Hindlimb muscle (tissue), 1 donor: ENCODE results near the gene ANKRD13D. TPM values are rescaled to one million over a fixed set of nuclear protein-coding genes. Genes with fewer than 3 reads are reported as not detected.
A peak's percentile ranks its signal among the peaks of the same experiment; 100 is the strongest.
"Not testable (repeated sequence)": the region's sequence is repeated elsewhere in the genome, so short reads cannot be mapped to it uniquely, and the experiment has no call there.

Experiments
- DNase-seq: peaks from one replicate; pipeline ENCODE4 v3.0.0-alpha.2; 2013
- polyA plus RNA-seq: library from polyadenylated mRNA; unstranded; fragments of 120-200 nt; gene quantifications from one replicate; pipeline ENCODE4 v1.2.1, GENCODE V29; 2013; ENCODE audit not compliant: insufficient read length

Gene ANKRD13D
- polyA plus RNA-seq, 1 donor = 34.4 TPM

DNA sequence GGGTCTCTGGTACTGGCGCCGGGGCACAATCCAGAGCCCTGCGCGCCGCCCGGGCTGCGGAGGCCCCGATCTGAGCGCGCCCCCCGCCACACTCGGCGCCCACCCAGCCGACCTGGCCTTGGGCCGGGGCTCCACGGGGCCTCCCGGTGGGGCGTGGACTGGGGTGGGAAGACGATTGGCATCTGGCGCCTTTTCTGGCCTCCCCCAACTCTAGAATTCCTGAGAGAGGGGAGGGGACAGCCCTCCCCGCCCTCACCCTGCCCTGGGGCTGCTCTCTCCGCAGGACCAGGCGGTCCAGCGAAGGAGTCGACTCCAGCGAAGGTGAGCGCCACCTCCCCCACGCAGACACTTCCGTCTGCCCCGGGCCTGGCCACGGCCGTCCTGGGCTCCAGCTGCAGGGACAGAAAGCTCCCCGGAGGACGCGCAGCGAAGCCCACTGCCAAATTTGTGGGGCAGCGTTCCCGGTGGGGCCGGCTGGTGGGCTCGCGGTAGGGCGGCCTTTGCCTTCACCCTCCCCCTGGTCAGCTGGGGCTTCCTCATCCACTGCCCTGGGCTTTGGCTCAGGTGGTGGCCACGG is 14.8 kb downstream of the ANKRD13D start:
- no peak for DNase-seq

DNA sequence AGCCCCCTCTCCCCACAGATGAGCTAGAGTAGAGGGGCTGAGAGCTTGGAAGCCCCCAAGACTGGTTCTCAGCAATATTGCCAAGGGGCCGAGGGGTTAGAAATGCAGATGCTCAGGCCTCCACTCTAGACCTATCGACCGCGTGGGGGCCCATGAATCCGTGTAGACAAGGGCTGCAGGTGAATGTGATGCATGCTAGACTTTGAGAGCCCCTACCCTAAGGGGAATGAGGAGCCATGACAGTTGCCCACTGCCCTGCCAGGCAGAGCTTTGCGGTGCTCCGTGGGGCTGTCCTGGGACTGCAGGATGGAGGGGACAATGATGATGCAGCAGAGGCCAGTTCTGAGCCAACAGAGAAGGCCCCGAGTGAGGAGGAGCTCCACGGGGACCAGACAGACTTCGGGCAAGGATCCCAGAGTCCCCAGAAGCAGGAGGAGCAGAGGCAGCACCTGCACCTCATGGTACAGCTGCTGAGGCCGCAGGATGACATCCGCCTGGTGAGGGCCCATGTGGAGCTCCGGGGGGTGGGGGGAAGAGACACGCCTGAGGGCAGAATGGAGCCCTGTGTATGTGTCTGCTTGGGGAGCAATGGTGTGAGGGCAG is 15.5 kb downstream of the ANKRD13D start:
- DNase-seq = no peak

DNA sequence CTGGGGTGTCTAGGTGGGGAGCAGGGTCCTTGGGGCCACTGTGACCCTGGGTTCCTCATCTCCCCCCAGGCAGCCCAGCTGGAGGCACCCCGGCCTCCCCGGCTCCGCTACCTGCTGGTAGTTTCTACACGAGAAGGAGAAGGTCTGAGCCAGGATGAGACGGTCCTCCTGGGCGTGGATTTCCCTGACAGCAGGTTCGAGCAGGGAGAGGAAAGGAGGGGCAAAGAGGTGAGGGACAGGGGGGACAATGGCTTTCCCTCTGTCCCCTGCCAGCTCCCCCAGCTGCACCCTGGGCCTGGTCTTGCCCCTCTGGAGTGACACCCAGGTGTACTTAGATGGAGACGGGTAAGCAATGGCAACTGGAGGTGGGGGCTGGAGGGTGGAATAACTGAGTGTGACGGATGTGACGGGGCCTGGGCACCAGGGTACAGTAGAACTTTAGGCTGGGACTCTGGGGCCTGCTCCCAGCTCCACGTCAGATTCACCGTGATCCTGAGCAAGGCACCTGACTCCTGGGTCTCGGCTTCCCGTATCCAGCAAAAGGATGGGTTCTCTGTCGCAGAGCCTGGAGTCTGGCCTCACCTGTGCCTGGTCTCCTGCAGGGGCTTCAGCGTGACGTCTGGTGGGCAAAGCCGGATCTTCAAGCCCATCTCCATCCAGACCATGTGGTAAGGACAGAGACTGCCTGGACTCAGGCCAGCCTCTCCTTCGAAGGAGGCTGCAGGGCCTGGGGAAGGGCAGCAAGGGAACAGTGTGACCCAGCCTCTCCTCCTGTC is 17.9 kb downstream of the ANKRD13D start:
- no peak for DNase-seq

DNA sequence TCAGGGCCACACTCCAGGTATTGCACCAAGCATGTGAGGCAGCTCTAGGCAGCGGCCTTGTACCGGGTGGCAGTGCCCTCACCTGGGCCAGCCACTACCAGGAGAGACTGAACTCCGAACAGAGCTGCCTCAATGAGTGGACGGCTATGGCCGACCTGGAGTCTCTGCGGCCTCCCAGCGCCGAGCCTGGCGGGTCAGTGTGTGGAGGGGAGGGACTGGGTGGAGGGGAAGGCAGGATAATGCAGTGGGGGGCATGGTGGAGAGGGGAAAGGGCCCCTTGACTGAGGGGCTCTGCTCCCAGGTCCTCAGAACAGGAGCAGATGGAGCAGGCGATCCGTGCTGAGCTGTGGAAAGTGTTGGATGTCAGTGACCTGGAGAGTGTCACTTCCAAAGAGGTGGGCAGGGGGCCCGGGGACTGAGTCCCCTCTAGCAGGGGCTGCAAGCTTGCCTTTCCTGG is 18.5 kb downstream of the ANKRD13D start:
- DNase-seq = no peak

DNA sequence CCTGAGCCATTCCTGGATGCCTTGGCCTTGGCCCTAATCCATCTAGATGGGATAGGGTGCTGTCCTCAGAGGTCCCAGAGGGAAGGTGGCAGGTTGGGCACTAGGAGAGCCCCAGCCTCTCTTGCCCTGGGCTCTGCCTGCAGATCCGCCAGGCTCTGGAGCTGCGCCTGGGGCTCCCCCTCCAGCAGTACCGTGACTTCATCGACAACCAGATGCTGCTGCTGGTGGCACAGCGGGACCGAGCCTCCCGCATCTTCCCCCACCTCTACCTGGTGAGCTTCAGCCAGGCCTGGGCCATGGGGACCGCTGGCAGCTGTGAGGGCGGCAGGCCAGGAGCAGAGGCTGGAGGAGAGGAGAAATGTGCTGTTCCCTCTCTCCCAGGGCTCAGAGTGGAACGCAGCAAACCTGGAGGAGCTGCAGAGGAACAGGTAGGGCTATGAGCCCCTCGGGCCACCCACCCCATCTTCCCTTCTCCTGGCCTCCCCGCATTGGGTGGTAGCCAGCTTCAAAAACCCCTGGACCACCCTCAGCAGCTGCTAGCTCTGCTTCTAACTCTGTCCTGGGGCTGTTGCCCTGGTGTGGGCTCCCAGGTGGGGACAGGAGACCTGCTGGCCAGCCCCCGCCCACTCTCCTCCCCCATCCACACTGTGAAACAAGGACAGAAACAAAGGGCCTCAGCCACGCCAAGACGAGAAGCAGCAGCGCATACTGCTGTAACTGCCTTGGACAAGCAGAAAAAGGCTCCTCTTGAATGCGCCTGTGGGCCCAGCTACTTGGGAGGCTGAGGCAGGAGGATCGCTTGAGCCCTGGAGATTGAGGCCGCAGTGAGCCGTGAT is 19.1 kb downstream of the ANKRD13D start:
- DNase-seq = no peak

DNA sequence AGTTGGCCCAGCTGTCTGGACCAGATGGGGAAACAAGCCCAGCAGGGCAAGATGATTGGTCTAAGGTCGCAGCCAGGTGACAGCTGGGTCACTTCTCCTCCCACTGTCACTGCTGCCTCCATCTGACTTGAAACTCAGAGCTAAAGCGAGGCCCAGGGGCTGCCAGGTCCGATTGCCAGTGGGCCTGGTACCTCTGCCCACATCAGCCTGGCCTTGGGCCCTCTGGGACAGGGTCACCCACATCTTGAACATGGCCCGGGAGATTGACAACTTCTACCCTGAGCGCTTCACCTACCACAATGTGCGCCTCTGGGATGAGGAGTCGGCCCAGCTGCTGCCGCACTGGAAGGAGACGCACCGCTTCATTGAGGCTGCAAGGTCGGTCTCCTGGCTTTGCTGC is 20.1 kb downstream of the ANKRD13D start:
- no peak for DNase-seq

DNA sequence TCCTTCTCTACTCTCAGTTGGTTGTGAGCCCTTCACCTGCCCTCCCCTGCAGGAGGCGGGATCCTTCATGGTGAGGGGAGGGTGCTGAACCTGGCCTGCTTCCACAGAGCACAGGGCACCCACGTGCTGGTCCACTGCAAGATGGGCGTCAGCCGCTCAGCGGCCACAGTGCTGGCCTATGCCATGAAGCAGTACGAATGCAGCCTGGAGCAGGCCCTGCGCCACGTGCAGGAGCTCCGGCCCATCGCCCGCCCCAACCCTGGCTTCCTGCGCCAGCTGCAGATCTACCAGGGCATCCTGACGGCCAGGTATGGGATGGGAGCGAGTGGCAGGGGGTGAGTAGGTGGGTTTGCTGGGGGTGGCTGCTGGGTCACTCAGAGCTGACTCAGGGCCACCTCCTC is 20.6 kb downstream of the ANKRD13D start:
- no peak for DNase-seq

DNA sequence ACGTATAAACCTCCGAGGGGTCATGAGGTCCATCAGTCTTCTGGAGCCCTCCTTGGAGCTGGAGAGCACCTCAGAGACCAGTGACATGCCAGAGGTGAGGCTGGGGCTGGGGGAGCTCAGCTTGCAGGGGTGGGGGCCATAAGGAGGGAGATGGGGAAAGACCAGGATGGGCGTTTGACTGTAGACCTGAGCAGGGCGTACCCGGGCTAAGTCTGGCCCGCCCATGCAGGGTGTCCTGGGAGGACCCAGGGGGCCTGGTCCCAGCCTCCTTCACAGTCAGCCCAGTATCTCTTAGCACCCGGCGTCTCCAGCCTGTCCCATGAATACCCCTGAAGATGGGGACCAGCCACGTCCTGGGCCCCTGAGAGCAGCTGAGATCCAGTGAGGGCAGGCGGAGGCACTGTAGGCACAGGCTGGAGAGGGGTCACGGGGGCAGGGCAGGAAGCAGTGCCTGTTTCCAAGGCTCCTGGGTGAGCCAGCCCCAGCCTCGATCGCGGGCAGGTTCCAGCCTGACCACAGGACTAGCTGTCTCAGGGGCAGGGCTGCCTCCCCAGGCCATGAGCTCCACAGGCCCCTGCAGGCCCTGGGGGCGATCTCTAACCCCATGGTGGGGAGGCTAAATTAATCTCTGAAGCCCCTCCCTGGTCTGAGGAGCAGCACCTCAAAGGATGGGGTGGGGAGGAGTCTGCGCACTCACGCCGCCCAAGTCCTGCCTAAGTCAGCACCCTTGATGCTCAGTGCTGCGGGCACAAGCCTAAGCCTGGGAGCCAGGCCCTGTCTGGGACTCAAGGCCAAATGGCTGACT is 21.3 kb downstream of the ANKRD13D start:
- DNase-seq = no peak

DNA sequence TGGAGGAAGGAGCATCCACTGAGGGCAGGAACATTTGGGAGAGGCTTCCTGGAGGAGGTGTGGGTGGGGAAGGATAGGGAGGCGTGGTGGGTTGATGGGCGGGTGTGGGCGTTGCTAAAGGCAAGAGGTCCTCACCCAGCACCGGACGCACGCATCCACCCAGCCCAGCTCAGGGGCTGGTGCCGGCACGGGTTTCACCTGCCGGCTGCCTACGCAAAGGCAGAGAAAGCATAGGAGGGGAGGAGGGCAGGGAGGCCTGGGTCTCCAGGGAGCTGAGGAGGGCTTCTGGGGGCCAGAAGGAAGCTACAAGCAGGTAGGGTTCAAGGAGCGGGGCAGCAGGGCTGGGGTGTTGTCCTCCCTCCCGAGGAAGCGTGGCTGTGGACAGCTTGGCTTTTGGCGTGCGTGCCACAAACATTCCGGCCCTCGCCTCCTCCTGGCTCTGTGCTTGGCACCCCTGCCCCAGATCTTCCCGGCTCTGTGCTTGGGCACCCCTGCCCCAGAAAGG is 22.0 kb downstream of the ANKRD13D start:
- no peak for DNase-seq

DNA sequence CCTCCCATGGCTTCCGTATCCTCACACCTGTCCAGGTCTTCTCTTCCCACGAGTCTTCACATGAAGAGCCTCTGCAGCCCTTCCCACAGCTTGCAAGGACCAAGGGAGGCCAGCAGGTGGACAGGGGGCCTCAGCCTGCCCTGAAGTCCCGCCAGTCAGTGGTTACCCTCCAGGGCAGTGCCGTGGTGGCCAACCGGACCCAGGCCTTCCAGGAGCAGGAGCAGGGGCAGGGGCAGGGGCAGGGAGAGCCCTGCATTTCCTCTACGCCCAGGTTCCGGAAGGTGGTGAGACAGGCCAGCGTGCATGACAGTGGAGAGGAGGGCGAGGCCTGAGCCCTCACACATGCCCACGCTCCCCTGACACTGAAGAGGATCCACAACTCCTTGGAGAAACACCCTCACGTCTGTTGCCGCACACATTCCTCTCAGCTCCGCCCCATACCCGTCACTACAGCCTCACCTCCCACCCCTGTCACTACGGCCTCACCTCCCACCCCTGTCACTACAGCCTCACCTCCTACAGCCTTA is 22.5 kb downstream of the ANKRD13D start:
- DNase-seq = no peak

DNA sequence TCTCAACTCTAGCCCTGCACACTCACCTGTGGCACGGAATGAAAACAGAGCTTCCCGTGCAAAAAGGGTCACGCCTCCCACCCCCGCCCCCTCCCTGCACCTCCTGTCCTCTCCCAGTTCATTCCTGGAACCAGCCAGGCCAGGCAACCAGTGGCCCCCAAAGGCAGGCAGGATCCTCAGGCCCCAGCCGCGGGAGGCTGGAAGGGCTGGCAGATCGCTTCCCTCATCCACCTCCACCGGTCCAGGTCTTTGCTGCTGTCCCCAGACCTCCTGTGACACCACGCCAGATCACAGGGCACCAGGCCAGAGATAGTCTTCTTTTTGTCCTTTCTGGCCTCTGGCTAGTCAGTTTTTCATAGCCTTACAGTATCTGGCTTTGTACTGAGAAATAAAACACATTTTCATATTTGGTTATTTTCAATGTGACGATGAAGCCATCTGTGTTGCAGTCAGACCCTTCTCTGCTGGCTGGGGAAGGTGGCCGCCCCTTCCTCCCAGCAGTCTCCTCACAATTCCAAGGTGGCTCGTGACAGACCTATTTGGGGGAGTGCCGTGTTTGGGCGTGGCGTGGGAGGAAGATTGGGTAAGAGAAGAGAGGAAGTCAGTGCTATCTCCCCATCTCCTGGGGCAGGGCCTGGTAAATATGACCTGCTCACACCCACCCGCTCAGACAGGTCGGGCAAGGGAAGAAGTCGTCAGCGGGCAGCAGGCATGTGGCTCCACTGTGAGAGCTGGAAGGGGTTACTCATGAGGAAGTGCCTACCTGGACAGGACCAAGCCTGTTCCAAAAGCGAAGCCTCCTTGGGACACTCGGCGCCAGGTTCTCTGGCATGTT is 23.3 kb downstream of the ANKRD13D start:
- no peak for DNase-seq

DNA sequence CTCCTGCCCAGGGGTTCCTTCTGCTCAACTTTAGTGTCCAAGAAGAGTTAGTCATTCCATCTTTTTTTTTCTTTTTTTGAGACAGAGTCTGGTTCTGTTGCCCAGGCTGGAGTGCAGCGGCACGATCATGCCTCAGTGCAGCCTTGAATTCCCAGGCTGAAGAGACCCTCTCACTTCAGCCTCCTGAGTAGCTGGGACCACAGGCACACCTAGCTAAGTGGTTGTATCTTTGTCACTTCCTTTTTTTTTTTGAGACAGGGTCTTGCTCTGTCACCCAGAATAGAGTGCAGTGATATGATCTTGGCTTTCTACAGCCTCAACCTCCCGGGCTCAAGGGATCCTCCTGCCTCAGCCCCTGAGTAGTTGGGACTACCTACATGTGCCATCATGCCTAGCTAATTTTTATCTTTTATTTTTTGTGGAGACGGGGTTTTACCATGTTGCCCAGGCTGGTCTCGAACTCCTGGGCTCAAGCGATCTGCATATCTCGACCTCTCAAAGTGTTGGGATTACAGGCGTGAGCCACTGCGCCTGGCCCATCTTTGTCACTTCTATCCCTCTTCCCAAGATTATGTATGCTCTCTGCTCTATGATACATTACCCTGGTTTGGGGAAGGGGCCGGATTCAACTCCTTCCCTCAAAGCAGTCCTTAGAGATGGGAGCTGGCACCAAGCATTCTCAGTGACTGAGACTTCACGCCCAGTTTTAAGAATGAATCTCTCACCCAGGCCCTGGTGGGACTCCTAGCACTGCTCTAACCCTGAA is 24.2 kb downstream of the ANKRD13D start:
- DNase-seq = no peak

DNA sequence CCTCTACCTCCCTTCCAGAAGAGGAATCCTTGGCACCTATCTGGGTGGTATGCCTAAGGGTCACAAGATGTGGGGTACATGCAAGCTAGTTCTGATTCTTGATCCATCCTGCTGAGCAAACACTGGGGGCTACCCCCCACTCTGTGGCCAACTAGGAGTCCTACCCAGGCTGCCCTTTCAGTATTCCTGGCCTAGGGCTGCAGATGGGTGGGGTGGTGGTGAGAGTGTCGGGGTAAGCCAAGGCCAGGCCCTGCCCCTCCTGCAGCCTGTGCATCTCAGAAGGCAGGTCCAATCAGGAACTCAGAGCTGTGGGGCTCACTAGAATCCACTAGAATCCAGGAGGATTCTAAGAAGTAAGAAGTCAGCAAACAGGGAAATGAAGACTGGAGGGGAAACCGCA is 25.1 kb downstream of the ANKRD13D start:
- DNase-seq = no peak

DNA sequence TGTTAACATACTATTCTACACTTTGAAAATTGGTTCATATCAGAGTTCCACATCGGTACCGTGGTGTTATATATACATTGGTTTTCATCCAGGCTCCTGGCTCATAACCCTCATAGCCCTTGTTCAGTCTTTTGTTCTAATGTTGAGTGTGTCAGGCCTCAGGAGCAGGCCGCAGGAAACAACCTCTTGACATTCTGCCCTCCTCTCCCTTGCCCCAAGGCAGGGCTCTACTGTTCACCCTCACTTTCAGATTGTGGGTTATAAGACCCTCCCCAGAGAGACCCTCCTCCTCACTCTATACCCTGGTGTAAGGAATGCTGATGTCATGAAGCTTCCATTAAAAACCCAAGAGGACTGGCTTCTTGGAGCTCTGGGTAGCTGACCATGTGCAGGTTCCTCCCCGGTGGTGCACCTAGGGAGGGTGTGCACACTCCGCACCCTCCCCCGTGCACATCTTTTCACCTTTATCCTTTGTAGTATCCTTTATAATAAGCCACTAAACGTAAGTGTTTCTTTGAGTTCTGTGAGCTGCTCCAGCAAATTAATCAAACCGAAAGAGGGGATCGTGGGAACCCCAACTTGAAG is 26.3 kb downstream of the ANKRD13D start:
- DNase-seq = no peak

DNA sequence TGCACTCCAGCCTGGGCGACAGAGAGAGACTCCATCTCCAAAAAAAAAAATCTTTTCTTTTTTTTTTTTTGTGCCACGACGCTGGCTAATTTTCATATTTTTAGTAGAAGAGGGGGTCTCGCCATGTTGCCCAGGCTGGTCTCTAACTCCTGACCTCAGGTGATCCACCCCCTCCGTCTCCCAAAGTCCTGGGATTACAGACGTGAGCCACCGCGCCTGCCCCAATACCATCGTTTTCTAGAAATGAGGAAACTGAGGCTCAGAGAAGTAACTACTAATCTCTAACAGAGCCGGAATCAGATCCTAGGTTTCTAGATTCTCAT is 27.7 kb downstream of the ANKRD13D start:
- DNase-seq = no peak

DNA sequence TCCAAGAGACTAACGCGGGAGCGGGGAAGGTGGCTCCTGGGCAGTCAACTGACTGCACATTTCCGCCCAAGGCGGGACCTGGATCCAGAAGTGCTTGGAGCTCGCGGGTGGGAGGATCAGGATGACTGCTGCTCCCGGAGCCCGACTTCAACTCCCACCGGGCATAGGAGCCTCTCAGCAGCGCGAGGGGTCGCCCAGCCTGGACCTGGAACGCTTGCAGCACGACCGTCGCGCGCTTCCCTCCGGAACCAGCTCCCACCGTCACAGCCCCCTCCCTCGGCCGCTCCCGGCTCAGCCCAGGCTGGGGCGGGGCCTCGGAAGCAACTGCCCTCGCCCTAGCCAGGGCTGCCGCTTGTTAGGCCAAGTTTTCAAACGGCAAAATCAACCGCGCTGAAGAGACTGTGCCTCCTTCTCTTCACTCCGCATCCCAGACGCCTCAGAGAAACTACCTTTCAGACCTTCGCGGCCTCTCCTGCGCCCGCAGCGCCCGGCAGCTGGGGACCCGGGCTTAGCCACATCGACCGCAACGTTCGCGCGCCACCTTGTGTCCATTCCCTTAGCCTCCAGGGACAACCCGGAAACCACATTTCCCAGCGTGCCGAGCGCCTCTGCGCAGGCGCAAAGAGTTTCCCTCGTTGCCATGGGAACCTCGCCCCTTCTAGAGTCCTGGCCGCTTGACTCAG is 28.2 kb downstream of the ANKRD13D start:
- peak; percentile 97 for DNase-seq

DNA sequence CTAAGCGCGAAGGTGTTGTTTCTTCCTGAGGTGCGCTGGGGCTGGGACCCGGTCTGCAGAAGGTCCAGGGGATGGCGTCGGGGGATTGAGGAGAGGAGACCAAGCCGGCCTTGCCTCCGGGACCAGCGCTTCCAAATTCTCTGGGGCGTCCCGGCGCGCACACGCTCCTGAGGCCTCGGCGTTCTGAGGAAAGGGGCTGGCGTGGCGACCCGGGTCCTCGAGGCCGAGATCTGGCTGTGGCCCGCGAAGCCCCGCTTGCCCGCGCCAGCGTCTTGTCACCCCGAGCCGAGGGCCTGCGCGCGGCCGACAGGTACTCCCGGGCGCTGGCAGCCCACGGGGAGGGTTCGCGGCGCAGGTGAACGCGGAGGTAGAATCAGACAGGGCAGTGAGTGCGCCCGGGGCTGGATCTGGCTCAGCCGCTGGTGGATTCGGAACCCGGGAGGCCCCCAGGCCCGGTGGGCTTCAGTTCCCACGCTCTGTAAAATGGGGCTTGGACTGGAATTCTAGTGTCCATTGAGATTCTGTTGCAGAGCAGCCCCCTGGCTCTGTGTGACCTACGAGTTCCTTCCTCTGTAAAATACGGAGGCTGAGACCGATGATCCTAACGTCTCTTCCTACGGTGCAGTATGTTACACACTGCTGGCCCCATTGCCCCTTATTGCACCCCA is 28.9 kb downstream of the ANKRD13D start:
- DNase-seq = no peak

DNA sequence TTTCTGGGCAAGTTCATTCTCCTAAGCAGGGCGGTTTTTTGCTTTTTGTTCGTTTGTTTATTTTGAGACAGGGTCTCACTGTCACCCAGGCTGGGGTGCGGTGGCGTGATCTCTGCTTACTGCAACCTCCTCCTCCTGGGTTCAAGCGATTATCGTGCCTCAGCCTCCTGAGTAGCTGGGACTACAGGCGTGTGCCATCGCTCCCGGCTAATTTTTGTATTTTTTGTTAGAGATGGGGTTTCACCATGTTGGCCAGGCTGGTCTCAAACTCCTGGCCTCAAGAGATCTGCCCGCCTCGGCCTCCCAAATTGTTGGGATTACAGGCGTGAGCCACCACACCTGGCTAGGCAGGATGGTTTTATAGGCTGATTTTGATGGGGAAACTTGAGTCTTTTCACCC is 29.8 kb downstream of the ANKRD13D start:
- not testable (repeated sequence) for DNase-seq

DNA sequence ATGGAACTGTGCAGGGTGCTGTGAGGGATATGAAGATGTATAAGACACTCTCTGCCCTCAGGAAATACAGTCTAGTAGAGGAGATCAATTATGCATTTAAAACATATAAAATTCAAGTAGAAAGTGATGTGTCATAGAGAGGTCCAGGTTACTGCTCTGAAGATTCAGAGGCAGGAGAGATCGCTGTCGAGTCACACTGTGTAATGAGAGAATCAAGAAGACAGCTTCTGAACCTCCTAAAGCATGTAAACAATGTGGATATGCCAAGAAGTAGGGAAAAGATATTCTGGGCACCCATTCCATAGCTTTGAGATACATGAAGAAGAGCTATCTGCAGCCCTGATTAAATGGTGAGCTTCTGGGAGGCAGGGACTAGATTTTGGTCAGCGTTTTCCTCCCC is 30.9 kb downstream of the ANKRD13D start:
- DNase-seq = no peak
